OCI-M1 (cell line): ENCODE measurements around the gene ADIRF.
"Not testable (repeated sequence)": the region's sequence is repeated elsewhere in the genome, so short reads cannot be mapped to it uniquely, and the experiment has no call there.

ENCODE experiments used
- DNase-seq: peaks from one replicate; lab custom pipeline; 2025; lab: John Stamatoyannopoulos, UW

Gene ADIRF

GRCh38 chr10:86946213-86947155, 21.8 kb upstream of the ADIRF start:
- DNase-seq, result no peak

- DNase-seq, result not testable (repeated sequence)
Measured at GRCh38 chr10:86947806-86948205, 20.5 kb upstream of the ADIRF start.

- DNase-seq, result no peak
Measured at GRCh38 chr10:86950349-86950748, 17.9 kb upstream of the ADIRF start.

- DNase-seq, result no peak
Measured at GRCh38 chr10:86951184-86951761, 17.0 kb upstream of the ADIRF start.

GRCh38 chr10:86952106-86952505, 16.2 kb upstream of the ADIRF start:
- DNase-seq, result no peak

- peak; percentile 38 for DNase-seq
Measured at GRCh38 chr10:86952697-86953096, 15.6 kb upstream of the ADIRF start.

GRCh38 chr10:86953747-86954680, 14.3 kb upstream of the ADIRF start:
- DNase-seq, result no peak

GRCh38 chr10:86954681-86955500, 13.4 kb upstream of the ADIRF start:
- no peak for DNase-seq

GRCh38 chr10:86955501-86956194, 12.6 kb upstream of the ADIRF start:
- no peak for DNase-seq

GRCh38 chr10:86956195-86956847, 12.0 kb upstream of the ADIRF start:
- DNase-seq, result no peak

- DNase-seq, result no peak
Measured at GRCh38 chr10:86956848-86957448, 11.3 kb upstream of the ADIRF start.

- DNase-seq, result no peak
Measured at GRCh38 chr10:86957471-86958115, 10.7 kb upstream of the ADIRF start, which contains the start of gene MMRN2. MMRN2 (minus strand) TSS chr10:86957615; CDS start chr10:86957541, 74 bp downstream.

- no peak for DNase-seq
Measured at GRCh38 chr10:86958116-86958900, 10.0 kb upstream of the ADIRF start, which contains the start of gene SNCG. SNCG (plus strand) TSS chr10:86958599; CDS start chr10:86958698, 99 bp downstream.

- DNase-seq, result peak; percentile 71
Measured at GRCh38 chr10:86958901-86959736, 9.2 kb upstream of the ADIRF start.

GRCh38 chr10:86959737-86960002, 8.6 kb upstream of the ADIRF start:
- DNase-seq, result no peak

GRCh38 chr10:86960003-86960862, 8.0 kb upstream of the ADIRF start:
- DNase-seq, result peak; percentile 90
